DMS53 treated with DMSO at 0.1 percent for 48 hours (cell line): ENCODE data around the gene HIVEP3.

Source experiments
- DNase-seq: peaks from one replicate; lab custom pipeline; 2025; ENCODE audit not compliant: unreplicated experiment; lab: John Stamatoyannopoulos, UW

The HIVEP3 gene

DNA sequence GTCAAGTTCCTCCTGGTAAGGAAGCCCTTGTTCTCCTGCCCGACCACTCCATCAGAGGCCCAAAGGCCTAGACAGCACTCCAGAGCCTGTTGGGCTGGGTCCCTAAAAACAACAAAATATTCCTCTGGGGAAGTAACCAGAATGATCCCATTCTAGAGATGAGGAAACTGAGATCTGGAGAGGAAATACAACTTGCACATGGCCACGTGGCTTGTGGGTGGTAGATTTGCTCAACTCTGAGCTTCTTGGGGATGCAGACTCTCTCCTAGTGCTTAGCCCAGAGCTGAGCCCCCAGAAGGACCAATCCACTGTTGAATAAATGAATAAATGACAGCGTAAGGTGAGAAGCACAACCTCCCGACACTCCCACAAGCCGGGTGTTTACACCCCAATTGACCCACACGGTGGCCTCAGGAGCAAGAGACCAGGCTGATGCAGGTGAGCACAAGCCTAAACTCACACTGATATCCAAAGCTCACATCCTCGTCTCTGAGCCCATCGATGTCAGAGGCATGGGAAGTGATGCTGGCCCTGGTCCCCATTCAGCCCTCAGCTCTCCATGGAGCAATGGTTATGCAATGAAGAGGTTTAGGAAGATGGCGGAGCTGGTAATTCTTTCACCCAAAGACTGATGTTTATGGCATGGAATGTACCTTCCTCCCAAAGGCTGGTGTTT, 261.8 kb downstream of the HIVEP3 start:
- no peak for DNase-seq

DNA sequence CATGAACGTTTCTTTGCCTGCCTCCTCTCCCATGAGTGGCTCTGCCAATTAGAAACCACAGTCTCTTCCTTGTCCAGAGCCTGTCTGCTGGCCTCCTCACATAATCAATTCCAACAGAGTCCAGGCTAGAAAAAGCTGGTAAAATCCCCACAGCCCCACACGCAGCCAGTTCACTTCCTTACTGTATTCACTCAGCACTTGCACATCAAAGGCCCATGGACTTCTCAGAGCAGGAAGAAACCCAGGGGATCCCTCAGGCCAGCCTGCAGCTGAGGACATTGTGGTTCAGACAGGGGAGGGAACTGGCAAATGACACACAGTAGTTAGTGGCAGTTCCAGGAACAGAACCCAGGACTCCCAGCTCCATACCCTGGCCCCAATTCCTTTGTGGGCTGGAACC, 262.7 kb downstream of the HIVEP3 start:
- DNase-seq = no peak

DNA sequence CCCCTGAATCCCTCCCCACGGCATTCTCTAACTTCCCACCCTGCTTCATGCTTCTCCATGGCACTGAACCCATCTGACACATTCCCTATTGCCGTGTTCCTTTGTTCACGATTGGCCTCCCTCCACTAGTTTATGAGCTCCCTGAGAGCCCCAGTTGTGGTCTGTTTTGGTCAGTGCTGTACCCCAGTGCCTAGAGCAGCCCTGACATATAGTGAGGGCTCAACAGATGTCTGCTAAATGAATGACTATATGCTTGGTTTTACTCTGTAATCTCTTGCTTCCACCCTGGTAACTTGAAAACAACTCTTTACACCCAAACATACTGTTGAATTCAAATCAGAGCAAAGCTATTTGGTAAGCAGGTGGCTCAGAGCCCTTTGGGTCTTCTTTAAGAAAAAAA, 263.1 kb downstream of the HIVEP3 start:
- no peak for DNase-seq

DNA sequence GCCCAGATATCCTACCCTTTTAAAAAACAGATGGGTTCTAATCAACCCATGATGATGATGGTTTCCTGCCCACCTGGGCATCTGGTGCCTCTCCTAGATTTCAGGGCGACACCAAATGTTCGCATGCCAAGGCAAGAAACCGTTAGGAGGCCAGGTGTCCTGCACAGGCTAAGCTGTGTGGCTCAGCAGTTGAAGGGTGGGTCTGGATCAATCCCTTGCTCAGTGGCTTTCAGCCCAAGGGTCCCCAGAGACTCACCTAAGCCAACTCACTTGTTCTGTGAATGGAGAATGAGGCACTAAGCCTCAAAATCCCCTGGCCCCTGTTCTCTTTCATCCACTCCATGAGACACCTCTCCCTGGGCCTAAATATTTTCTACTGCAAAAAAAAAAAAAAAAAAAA, 265.1 kb downstream of the HIVEP3 start:
- no peak for DNase-seq

DNA sequence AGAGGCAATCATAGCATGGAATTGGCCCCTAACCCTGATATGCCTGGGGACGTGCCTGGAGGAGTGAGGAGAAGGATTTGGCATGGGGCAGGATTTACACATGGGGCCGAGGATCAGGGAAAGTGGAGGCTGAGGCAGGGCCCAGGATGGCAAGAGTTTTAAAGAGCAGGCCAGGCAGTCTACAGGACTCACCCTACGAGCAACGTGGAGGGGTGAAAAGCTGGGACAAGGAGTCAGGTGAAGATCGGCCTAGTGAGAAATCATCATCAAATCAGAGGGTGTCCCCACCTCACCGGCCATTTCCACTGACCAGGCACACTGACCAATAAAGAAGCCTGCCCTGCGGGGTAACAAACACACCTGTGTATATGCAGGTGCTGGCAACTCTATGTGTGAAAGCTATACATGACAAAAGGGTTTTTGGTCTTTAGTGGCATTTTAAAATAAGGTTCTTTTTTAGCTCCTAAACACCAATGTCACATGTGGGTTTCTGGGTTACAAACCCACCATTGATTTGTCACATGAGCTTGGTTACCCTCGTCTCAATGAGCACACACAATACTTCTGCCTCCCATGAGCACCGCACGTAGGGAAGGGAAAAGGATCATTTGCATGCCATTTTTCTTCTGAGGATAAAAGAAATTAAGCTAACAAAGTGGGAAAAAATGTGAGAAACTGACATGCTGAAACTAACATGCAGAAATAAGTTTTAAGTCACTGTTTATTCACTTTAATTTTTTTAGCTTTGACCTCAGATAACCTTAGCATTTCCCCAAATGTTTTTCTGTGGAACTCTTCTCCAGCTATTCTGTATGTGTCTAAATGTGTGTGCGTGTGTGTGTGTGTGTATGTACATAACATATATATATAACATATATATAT, 266.1 kb downstream of the HIVEP3 start:
- no peak for DNase-seq

DNA sequence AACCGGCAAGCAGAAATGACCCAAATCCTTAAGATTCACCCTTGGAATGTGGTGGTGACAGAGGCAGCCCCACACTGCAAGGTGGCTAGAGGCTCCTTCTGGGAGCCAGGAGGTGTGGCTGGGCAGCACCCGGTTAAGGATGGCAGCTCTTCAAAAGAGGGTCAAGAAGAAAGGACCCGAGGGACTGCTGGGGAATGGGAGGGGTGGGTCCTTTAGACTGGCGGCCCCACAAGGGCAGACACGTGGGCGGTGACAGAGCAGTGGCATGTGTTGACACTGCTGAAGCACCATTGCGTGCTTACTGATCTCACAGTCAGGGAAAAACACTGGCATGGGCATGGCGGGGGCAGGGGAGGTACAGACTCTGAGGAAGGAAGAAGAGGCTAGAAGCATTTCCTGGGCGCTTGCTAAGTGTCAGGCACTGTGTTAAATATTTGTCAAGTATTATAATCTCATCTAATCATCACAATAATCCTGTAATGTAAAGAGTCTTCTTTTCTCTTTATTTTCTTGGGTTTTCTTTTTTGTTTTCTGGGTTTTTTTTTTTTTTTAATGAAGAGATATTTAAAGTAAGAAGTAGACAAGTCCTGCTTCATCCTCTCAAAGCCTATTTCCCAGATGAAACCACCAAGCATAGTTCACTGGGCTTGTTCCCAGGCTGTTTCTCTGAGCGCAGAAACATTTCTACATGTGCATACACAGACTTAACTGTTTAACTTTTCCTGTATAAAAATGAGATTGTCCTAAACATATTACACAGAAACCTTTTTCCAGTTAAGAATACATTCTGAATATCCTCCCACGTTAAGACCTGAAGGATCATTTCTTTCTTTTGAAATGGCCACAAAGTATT, 268.5 kb downstream of the HIVEP3 start:
- DNase-seq = no peak

DNA sequence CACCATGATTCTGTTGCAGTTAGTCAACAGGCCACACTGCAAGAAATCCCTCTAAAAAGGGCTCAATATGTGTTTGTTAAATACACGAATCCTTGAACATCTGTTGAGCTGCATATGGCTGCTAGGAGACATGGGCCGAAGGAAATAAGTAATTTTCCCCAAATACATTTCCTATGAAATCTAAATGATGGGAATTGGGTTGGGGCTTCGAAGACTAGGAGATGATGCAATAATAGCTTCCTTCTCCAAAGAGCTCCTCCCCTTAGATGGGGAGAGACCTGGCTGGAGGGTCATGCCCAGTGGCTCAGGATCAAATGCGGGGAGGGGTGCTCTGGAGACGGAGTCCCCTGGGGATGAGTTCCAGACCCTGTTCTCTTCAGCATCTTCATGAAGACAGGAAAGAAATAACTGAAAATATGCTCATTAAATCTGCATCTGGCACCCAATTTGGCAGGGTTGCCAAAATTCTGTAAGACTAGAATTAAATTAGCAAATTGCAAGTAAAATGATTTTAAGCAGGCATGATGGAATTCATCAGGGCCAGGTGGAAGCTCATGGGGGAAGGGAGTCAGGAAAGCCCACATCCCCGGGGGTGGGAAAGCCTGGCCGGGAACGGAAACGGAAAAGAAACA, 269.2 kb downstream of the HIVEP3 start:
- no peak for DNase-seq

DNA sequence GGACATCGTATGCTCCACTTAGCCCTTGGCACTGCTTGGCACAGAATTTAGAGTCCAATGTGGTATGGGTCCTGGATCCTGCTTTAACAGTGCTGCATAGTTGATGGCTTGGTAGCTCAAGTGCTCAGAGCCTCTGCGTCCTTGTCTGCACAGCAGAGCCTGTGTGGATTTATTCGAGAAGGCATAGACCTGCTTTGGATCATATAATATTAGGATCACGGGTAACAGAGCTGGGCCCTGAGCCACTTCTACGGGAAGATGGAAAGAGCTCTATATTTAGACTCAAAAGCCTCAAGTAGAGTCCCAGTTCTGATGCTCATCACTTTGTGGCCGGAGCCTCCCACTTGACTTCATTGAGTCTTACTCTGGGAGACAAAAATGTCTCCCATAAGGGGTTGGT, 269.9 kb downstream of the HIVEP3 start:
- no peak for DNase-seq

DNA sequence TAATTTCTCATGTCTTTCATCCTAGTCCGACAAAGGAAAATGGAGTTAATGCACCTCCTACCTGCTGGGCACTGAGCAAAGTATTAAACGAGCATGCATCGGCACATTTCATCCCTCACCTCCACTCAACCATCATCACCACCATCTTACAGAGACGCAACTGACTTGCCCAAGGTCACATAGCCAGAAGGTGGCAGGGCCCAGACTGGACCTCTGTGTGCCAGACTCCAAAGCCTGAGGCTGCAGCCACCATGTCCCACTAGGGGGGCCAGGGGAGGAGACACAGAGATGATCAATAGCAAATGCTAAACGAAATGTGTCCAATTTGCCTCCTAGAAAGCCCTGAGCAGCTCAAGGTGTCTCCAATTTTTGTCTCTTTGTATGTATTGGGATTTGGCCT, 270.5 kb downstream of the HIVEP3 start:
- DNase-seq = no peak

DNA sequence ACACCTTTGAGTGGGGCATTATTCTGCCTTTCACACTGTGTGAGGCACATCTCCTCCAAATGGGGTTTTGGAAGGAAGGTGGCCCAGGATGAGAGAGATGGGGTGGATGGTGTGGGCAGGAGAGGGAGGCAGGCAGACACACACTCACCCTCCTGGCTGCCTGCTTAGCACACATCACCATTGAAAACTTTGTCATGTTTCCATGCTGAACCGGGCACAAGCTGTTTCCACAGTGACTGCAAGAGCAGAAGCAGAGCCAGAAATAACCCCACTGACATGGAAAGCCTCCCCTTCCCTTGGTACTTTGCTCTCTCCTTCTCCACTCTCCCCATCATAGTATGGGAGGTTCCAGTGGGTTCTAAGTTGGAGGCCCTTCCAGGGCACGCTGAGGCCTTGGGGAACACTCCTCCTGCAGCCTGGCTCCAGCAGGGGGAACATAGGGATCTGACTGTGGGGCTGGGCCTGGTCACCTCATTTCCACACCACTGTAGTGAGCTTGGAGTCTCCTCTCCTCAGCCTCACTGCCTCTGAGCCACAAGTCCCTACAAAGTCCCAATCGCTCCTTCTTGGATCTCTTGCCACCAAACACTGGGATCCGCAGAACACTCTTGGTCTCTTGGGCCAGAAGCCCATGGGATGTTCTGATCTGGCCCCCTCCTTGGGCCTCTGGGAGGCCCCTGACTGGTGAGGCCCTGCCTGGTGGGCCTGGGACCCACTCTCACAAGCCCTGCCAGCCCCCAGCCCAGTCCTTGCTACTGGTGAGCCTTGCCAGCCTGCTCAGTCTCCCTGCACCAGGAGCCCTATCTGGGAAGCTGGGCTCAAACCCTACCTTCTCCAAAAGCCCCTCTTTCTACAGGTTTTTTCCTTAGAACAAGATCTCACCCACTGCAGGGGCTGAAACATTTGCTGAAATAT, 271.2 kb downstream of the HIVEP3 start:
- DNase-seq = no peak

DNA sequence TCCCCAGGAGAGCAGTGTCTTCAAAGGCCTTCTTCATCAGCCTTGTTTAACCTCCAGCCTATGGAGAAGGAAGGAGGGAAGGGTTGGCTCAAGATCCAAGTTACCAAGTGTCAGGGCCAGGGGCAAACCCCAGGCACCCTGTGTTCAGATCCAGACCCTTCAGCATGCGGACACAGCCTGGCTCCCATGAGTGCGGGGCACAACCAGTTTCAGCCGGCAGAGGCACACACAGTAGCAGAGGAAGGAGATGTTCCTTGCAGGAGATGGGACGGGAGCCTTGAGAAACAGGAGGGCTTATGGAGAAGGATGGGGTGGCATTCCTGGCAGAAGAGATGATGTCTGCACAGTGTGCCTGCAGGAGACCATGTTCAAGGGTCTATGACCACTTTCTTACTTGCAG, 272.5 kb downstream of the HIVEP3 start:
- DNase-seq = no peak

DNA sequence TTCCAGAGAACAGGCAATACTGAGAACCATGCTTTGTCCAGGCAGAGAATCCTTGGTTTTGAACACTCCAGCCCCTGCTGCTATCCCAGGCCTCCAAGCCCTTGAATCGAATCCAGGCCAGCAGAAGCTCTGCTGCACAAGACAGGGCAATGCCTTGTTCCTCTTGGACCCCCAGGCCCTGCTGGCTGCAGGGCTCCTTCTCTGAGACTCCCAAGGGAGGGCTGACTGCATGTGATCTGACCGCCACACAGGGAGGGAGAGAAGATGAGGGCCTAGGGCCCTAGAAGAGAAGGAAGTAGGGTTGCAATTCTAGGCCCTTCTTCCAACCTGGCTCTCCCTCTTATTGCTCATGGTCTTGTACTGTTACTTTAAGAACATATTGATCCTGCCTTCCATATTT, 273.7 kb downstream of the HIVEP3 start:
- no peak for DNase-seq

DNA sequence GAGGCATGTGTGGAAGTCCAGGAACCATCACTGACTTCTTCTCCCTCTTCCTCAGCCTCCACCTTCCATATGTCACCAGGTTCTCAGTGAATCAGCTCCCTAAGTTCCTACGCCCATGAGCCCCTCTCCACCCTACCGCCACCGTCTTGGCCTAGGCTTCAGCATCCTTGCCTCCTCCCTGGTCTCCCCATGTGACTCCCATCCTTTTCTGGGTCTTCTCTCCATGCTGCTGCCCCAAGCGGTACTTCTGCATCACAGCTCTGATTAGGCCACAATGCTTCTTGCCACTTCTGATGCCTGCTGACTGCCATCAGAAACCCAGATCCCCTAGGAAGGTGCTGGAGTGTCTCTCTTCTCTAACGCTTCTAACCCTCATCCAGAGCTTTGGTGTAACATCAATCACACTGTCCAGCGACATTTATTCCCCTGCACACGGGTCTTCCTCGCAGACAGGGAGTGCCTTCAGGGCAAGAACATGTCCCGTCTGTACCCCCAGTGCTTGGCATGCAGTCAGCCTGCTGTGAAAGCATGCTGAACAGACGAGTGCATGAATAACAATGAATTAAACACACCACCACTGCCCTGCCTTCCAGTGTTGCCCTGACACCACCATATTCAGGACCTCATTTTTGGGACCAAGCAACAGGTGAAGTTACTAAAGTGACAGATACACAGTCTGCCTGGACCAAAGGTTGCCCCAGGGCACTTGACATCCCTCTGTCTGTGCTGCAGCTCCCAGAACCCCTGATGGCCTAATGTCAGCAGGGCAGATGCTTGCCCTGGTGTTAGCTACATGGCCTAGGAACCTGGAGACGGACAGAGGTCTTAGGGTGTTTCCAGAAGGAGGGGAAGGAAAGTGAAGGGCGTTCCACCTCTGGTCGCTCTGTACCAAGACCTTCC, 275.6 kb downstream of the HIVEP3 start:
- DNase-seq = no peak

DNA sequence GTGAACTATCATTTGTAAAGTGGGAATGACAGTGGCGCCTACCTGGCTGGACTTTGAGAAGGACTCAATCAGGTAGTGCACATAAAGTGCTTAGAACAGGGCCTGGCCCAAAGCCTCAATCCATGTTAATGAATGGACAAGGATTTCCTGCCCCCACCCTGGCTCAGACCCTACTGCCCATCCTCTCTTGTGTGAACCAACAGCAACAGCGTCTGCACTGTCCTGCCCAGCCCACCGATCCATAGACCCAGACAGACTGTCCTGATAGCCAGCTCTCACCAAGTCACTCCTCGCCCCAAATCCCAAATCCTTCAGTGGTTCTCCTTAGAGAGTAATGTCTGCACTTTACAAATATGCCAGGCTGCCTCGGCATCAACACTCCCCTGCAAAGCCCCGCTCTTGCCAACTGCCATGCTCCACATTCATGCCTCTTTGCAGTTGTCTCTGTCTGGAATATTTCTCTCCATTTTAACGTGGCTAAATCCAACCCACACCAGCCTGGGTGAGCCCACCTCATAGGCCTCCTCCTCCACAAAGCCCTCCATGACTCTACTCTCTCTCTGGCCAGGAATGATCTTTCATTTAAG, 276.7 kb downstream of the HIVEP3 start:
- no peak for DNase-seq

DNA sequence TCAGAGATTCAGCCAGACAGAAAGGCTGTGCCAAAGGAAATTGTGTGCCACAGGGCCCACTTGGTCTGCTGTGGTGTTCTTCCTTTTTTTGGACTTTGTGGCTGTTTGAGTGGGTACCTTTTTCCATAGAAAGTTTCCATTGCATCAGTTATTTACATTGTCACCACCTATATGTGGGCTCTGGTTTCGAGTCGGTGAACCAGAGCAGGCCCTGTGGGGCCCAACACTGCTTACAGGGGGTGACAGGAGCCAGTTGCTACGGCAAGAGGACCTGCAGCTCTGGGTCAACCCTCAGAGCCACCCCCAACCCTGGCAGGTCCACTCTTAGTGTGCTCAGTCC, 277.3 kb downstream of the HIVEP3 start:
- no peak for DNase-seq

DNA sequence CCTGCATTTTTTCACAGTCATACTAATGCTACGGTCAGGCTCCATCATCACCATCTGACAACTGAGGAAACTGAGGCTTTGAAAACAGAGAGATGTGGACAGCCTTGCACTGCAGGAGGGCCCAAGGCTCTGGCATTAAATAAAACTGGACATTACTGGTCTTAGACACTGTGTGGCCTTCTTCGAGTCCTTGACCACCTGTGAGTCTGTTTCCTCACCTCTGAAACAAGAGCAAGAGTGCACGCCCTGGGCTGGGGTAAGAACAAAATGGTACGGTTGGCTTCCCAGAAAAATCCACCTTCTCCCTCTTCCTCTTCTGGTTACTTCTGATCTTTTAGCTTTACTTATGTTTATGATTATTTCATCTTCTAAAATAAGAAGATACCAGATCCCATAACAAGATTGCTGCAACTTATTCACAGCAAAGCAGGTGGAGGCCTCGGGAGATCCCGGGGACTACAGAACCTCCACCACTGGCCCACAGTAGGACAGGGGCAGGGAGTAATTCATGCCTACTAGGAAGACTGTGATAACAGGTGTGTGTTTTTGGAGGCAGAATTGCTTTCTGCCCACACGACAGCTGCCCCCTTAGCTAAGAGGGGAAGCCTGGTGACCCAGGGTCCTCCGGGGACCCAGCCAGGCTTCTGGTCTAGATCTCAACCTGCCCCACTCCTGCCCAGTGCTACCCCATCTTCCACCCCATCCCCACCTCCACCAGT, 277.8 kb downstream of the HIVEP3 start:
- DNase-seq = no peak

DNA sequence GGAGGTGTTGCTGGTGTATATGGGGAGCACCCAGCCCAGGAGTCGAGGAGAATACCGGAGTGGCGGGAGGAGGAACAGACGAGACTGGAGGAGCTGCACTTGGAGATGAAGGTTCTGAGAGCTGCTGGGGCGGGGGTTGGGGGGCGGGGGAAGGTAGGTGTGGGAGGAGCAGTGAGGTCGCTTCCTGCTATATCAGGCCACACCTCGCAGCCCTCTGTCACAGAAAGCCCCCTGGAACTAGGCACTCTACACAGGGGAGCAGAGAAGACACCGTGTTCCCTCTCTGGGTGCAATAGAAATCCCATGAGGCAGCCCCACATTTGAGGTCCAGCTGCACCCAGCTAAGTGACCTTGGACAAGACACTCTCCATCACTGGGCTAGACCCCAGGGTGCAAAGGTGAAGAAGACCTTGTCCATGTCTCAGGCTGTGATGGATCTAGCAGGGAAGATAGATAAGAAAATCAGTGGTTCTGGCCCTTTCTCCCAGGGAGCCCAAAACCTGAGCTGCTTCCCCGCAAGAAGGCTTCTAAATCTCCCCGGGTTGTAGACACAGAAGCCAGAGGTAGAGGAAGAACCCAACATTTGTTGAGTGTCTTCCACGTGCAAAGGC, 278.5 kb downstream of the HIVEP3 start:
- no peak for DNase-seq
